ENCODE measurements around the gene NLGN1. TPM values are rescaled to one million over a fixed set of nuclear protein-coding genes. Genes with fewer than 3 reads are reported as not detected.

NLGN1 gene
- total and polyA plus RNA-seq, 2 of the 8 experiments (the other 6 are each of a cell fraction or from before 2014, with no cell fraction given) = 7.8 to 14.8 TPM

GRCh38 chr3:173644086-173645082, 246.8 kb downstream of the NLGN1 start:
- Histone ChIP-seq H3K79me2 (ENCODE audit: control insufficient read depth in 1 of 2, insufficient read depth in 2 of 2, low read length in 2 of 2) (no peaks in the 10 kb centered on the region), H2BK12ac (ENCODE audit: low read depth, low read length) (no peak overlapping the region), H2BK15ac (ENCODE audit: low read length) (no peak overlapping the region), H3K14ac (ENCODE audit: insufficient read length) (no peak overlapping the region), H4K5ac (ENCODE audit: insufficient read length, low read depth, low read length) (no peak overlapping the region), H2BK5ac (ENCODE audit: low read depth, low read length) (no peak overlapping the region; the same call in 1 of the 2 replicates), H2BK20ac (ENCODE audit: low read length) (no peak overlapping the region), H3K4me1 (replicated peaks in 1 of 4; ENCODE audit: control insufficient read depth in 3 of 4, insufficient read depth in 4 of 4, low read length in 3 of 4) (0 out of 7 replicates have a peak, but pooled peaks cover 0 to 2% (median 0%) of the 10 kb centered on the region in 4 experiments), H2BK120ac (replicated peaks; ENCODE audit: low read depth, low read length) (no peak overlapping the region), H3K4me2 (ENCODE audit: insufficient read depth in 1 of 2, low read depth in 2 of 2, low read length in 2 of 2) (no peak overlapping the region), H4K8ac (ENCODE audit: extremely low read depth, insufficient read depth, low read length) (no peak overlapping the region), H4K91ac (replicated peaks; ENCODE audit: insufficient read length, low read length) (no peak overlapping the region), H3K27ac (ENCODE audit: low read depth, low read length) (no peak overlapping the region), H3K23me2 (ENCODE audit: low read depth, low read length) (no peaks in the 10 kb centered on the region), H3K4ac (replicated peaks; ENCODE audit: insufficient read length, low read depth, low read length) (no peak overlapping the region), H3K36me3 (ENCODE audit: control insufficient read depth in 2 of 4, insufficient read depth in 4 of 4, low read length in 3 of 4) (no peaks in the 10 kb centered on the region), H2AK5ac (ENCODE audit: low read depth, low read length) (no peak overlapping the region), H2AFZ (ENCODE audit: low read length) (no peak overlapping the region), H3K23ac (ENCODE audit: insufficient read length) (no peak overlapping the region), H4K20me1 (replicated peaks in 1 of 2; ENCODE audit: control insufficient read depth in 1 of 2, insufficient read depth in 2 of 2, low read length in 2 of 2) (no peaks in the 10 kb centered on the region), H3K79me1 (ENCODE audit: low read depth, low read length) (no peaks in the 10 kb centered on the region), H3K9me3 (ENCODE audit: insufficient read depth in 2 of 2, low read depth in 1 of 2, low read length in 1 of 2) (no peaks in the 10 kb centered on the region), H3K56ac (replicated peaks; ENCODE audit: insufficient read length, low read depth, low read length) (no peak overlapping the region), H3K18ac (ENCODE audit: extremely low read depth, low read length) (no peak overlapping the region), H3K4me3 (ENCODE audit: extremely low read depth in 1 of 4, insufficient read depth in 2 of 4, low read depth in 3 of 4, low read length in 4 of 4) (no peak overlapping the region), H3K9ac (replicated peaks in 1 of 4; ENCODE audit: extremely low read depth in 1 of 4, low read depth in 3 of 4, low read length in 3 of 4) (no peak overlapping the region), H3K27me3 (replicated peaks in 1 of 4; ENCODE audit: control insufficient read depth in 3 of 4, extremely low read depth in 1 of 4, insufficient read depth in 3 of 4, low read length in 3 of 4) (no peaks in the 10 kb centered on the region)
- ChIA-PET CTCF (ENCODE audit: partially characterized antibody) (no interaction called here), POLR2A (ENCODE audit: partially characterized antibody) (no interaction called here)
- FAIRE-seq = no peak
- 91% methylated on average over 13 of the region's 13 CpGs; no CpG with 5 or more reads in 1 of the 2 experiments for WGBS, 2 experiments (ENCODE audit: extremely low coverage in 1 of 2, insufficient coverage in 1 of 2, insufficient read length in 1 of 2, insufficient replicate concordance in 2 of 2, low coverage in 1 of 2, low lambda C conversion rate in 2 of 2, missing lambda C conversion rate in 1 of 2)
- DNase-seq (ENCODE audit: low read depth in 1 of 2, low spot score in 2 of 2) = no peak
- TF ChIP-seq BRCA1 (IDR thresholded peaks at IDR 0.05; ENCODE audit: low read depth, low read length) (no peak), RBBP5 (IDR thresholded peaks at IDR 0.05; ENCODE audit: borderline replicate concordance, low read depth, low read length) (no peak), RXRA (IDR thresholded peaks at IDR 0.05; ENCODE audit: insufficient read depth, low read depth, low read length) (no peak), TBP (IDR thresholded peaks at IDR 0.05; ENCODE audit: low read depth, low read length) (no peak), YY1 (IDR thresholded peaks at IDR 0.05; ENCODE audit: low read depth, low read length) (no peak), POU5F1 (IDR thresholded peaks at IDR 0.05; ENCODE audit: low read depth, low read length) (no peak), CBX8 (IDR thresholded peaks at IDR 0.05; ENCODE audit: borderline replicate concordance, low read depth, low read length) (no peak), SIX5 (IDR thresholded peaks at IDR 0.05; ENCODE audit: low read depth, low read length) (no peak), EGR1 (IDR thresholded peaks at IDR 0.05; ENCODE audit: borderline replicate concordance, low read depth, low read length) (no peak), KDM4A (IDR thresholded peaks at IDR 0.05; ENCODE audit: low read depth, low read length, severe bottlenecking) (no peak), CREB1 (IDR thresholded peaks at IDR 0.05) (no peak), CHD2 (IDR thresholded peaks at IDR 0.05; ENCODE audit: low read length) (no peak), TCF12 (IDR thresholded peaks at IDR 0.05; ENCODE audit: low read depth, low read length) (no peak), RFX5 (IDR thresholded peaks at IDR 0.05; ENCODE audit: borderline replicate concordance, low read depth, low read length) (no peak)
